GM18505 (cell line): ENCODE measurements around the gene CXCL12.

Experiments used
- ATAC-seq: cut with Tn5 transposase; IDR thresholded peaks from one replicate; pipeline ENCODE4 v1.9.1; 2021; ENCODE audit not compliant: unreplicated experiment
- POLR2A ChIP-seq: IDR thresholded peaks from 4 replicates; pipeline ENCODE4 v1.6.1; 2011; ENCODE audit warnings: borderline replicate concordance; ENCODE audit not compliant: insufficient read depth, insufficient read length; ENCODE audit errors: extremely low read depth

CXCL12 gene

DNA sequence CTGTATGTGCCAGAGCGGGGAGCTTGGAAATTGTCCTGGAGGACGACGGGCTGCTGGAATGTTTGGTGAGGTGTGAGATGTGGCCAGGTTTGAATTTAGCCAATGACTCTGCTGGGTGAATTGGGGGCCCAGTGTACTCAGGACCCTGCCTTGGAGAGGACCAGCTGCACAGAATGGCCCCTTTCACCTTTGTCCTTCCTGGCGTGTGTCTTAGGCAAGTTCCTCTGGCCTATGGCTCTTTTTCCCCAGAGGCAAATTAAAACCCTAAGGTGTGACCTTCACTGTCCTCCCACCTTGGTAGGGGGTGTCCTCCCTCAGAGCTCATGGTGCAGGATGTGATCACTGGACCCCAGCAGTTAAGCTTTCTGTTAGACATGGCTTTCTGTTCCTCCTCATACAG is 47.8 kb downstream of the CXCL12 start:
- TF ChIP-seq POLR2A, result no peak
- no peak for ATAC-seq

DNA sequence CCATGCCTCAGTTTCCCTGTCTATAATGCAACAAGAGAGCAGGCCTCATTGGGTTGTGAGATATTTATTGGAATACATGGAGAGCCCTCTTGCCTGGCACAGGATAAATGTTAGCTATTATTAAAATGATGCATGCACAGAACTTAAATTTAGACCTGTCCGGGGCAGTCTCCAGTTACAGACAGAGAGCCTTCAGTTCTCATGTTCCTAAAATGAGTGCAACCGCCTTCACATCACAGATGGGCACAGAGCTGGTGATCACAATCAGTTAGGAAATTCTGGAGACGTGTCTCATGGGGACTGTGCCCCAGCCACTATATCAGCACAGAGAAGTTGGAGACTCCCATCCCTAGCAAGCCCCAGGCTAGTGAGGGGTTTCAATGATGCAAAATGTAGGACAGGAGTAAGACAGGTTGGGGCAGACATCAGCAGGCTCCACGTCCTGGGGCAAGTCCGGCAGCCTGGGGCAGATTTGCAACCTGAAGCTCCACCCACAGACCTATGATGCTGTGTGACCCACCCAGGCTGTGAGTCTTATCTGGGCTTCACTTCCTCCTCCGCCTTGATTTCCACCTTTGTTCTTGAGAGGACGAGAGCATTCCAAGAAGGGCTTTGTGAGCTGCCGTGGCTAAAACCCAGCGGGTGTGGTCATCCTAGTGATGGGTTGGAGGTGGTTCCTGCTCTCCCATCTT is 49.4 kb downstream of the CXCL12 start:
- TF ChIP-seq POLR2A, result no peak
- ATAC-seq, result no peak

DNA sequence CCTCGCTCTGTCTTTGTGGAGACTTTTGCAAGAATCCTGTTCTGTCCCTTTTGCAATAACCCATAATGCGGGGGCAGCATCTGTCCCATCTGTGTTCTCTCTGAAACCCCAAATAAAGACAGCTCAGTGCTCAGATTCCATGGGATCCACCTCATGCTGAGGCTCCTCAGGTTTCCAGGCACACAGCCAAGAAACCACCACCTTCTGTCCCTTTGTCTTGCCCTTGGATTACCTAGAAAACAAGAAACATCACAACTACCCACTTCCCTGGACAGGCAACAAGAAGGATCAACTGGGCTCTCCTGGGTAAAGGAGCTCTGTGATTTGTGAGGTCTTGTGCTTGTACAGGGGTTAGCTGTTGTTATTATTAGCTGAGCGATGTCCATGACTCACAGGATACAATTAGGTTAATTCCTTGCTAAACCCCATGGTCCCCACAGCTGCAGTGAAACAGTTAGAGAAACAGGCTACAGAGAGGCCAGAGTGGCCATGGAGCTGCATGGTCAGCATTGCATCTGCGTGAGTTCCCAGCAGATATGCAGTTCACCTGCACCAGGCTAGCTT is 50.2 kb downstream of the CXCL12 start:
- no peak for ATAC-seq
- TF ChIP-seq POLR2A, result no peak

DNA sequence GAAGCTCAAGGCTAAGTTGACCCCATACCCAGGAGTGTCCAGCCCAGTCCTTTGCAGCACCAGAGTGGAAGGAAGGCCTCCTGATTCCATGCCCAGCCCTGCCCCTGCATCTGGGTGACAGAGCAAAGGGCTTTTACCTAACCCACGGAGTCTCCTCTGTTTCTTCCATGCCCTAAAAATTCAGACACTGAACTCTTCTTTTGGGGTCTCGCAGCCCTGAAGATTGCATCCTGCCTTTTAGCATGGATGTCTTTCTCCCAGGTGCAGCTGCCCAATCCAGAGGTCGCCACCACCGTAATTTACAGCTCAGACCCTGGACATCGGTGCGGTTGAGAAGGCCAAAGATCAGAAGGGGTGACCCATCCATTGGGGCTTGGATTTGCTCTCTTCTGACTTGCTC is 50.8 kb downstream of the CXCL12 start:
- no peak for ATAC-seq
- TF ChIP-seq POLR2A, result no peak

DNA sequence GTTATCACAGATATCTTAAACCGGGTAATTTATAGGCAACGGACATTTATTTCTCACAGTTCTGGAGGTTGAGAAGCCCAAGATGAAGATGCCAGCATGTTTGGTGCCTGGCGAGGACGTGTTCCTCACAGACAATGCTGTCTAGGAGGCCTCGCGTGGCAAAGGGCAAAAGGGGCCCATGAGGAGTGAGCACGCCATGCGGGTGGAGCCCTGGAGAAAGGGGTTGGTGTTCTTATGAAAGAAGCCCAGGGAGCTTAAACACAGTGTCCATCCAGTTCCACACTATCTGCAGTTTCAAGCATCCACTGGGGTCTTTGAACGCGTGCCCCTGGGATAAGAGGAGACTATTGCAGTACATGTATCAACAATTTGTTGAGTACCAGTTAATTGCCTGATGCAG is 51.4 kb downstream of the CXCL12 start:
- no peak for TF ChIP-seq POLR2A

DNA sequence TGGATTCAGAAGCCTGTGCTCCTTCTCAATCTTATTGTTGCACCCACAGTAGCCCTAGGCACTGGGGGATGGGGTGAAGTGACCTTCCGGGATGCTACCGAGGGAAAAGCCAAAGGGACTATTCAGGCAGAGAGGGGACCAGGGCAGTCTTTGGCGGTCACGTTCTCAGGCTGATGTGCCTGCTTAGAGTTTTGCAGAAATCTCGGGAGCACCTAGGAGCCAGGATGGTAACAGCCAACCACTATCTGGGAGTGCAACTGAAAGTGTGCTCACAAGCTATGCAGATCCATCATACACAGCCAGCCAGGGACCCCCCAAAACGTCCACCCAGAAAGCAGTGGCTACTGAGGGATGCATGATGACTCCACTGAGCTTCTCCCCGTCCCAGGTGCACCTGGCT is 52.4 kb downstream of the CXCL12 start:
- TF ChIP-seq POLR2A, result no peak
- ATAC-seq, result no peak

More for the DNA sequence above, 51.4 kb downstream of the CXCL12 start:
- no peak for ATAC-seq

DNA sequence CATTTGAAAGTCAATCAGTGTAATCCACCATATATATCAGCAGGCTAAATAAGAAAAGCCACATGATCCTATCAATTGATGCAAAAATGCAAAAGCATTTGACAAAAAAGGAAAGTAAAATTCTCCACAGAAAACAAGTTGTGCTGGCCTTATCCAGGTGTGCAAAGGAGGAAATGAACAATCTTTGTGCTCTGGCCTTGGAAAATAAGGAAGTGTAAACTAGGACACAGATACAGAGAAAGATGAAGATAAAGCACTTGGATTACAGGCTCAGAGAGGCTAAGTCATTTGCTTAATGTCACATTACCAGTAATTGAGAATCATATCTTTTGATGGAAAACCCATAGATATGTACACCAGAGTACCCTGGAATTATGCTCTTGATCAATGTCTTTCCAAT is 54.5 kb downstream of the CXCL12 start:
- no peak for ATAC-seq
- no peak for TF ChIP-seq POLR2A

DNA sequence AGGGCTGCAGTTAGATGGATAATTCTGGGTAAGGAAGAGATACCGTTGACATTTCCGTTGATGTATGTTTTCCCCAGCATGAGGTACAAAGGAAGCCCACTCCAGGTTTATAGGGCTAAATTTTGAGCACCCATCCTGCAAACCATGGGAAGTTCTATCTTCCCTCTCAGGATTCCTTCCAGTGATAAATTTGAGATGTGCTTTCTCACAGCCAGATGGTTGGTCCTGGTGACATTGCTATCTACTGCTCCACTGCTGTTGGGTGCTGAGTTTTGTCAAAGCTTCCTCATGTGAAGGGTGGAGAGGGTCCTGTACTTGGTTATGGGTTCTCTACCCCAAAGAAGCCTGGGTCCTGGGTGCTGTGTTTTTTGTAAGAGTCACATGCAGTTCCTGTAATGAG is 57.4 kb downstream of the CXCL12 start:
- ATAC-seq, result no peak
- TF ChIP-seq POLR2A, result no peak
